Endothelial cell of umbilical vein (primary cell): ENCODE results near the gene C14orf132. TPM values are rescaled to one million over a fixed set of nuclear protein-coding genes. Genes with fewer than 3 reads are reported as not detected.

Source experiments
- BruUV-seq: library from RNA; stranded (reverse); fragments of 400-500 nt; replicated peaks from 2 replicates; lab custom pipeline; 2021; lab: Mats Ljungman, UMichigan
- CTCF ChIA-PET: fragments of 300-600, 350-600 bp; sonication (Branson Sonifier 250); formaldehyde crosslinking; loops from one replicate; lab custom pipeline; 2021; ENCODE audit warnings: antibody characterized with exemption, inconsistent platforms; lab: Charles Lee
- POLR2A ChIA-PET: fragments of 300-600, 350-600 bp; sonication (Branson Sonifier 250); formaldehyde crosslinking; loops from one replicate; lab custom pipeline; 2021; ENCODE audit warnings: antibody characterized with exemption, inconsistent platforms; lab: Charles Lee
- DNase-seq: peaks from one replicate; pipeline ENCODE4 v3.0.0-alpha.2; 2011; ENCODE audit warnings: low read depth, low spot score
- FAIRE-seq: peaks from 2 replicates; lab custom pipeline; 2011; peaks lifted over from hg19 to GRCh38; lab: Jason Lieb, UNC
- H2AFZ ChIP-seq: 2 replicates; pipeline ENCODE4 v1.6.0; 2012; ENCODE audit warnings: low read depth, low read length, control low read depth, inconsistent platforms
- H3K27ac ChIP-seq: 2 replicates; pipeline ENCODE4 v1.5.1; 2011; ENCODE audit warnings: low read depth, mild to moderate bottlenecking, control low read depth, low read length, moderate library complexity; ENCODE audit not compliant: insufficient read depth
- H3K27me3 ChIP-seq, 2 experiments: 2 replicates each; pipeline versions ENCODE4 v1.6.0 to v1.6.1; 2011; ENCODE audit warnings: low read length in 2 of 2, mixed read lengths in 1 of 2; ENCODE audit not compliant: control insufficient read depth in 2 of 2, insufficient read depth in 2 of 2
- H3K36me3 ChIP-seq, 2 experiments: 2 replicates in 1 of 2; 3 replicates in 1 of 2; pipeline ENCODE4 v1.5.1; 2011; ENCODE audit warnings: low read length in 2 of 2, mild to moderate bottlenecking in 1 of 2, moderate library complexity in 1 of 2; ENCODE audit not compliant: control insufficient read depth in 2 of 2, insufficient read depth in 2 of 2; ENCODE audit errors: extremely low read depth in 1 of 2
- H3K4me1 ChIP-seq: 3 replicates; pipeline ENCODE4 v1.5.1; 2011; ENCODE audit warnings: mild to moderate bottlenecking, low read length; ENCODE audit not compliant: control insufficient read depth, insufficient read depth; ENCODE audit errors: extremely low read depth
- H3K4me2 ChIP-seq: 2 replicates; pipeline ENCODE4 v1.6.1; 2011; ENCODE audit warnings: low read length, control low read depth, mixed read lengths; ENCODE audit not compliant: insufficient read depth
- H3K4me3 ChIP-seq, 3 experiments: fragments of 200-600 bp in 1 of 3; sonication (generic), shearing (Covaris generic) in 1 of 3; replicated peaks in 1 of 3; 2 replicates each; pipeline ENCODE4 v1.5.1; 2011 to 2016; ENCODE audit warnings: control low read depth in 3 of 3, low read length in 3 of 3, mild to moderate bottlenecking in 2 of 3, inconsistent platforms in 1 of 3, low read depth in 1 of 3, moderate library complexity in 1 of 3; ENCODE audit not compliant: insufficient read depth in 1 of 3
- H3K79me2 ChIP-seq: 2 replicates; pipeline ENCODE4 v1.6.0; 2012; ENCODE audit warnings: low read length, inconsistent platforms; ENCODE audit not compliant: control insufficient read depth, insufficient read depth
- H3K9ac ChIP-seq: replicated peaks from 2 replicates; pipeline ENCODE3; 2011; ENCODE audit warnings: low read length, control low read depth; ENCODE audit not compliant: insufficient read depth; ENCODE audit errors: extremely low read depth
- H3K9me1 ChIP-seq: replicated peaks from 3 replicates; pipeline ENCODE4 v1.6.0; 2011; ENCODE audit warnings: mild to moderate bottlenecking, low read length; ENCODE audit not compliant: control insufficient read depth, insufficient read depth; ENCODE audit errors: extremely low read depth
- H3K9me3 ChIP-seq: replicated peaks from 2 replicates; pipeline ENCODE4 v1.5.1; 2012; ENCODE audit warnings: low read length, inconsistent platforms; ENCODE audit not compliant: control insufficient read depth, insufficient read depth
- H4K20me1 ChIP-seq: replicated peaks from 2 replicates; pipeline ENCODE3; 2011; ENCODE audit warnings: mild to moderate bottlenecking, low read length; ENCODE audit not compliant: control insufficient read depth, insufficient read depth; ENCODE audit errors: extremely low read depth
- CTCF ChIP-seq, 2 donors: IDR thresholded peaks; 1 replicate in 1 of 2; 2 replicates in 1 of 2; pipeline ENCODE4 v1.5.1; 2011; ENCODE audit warnings: low read length in 2 of 2, mild to moderate bottlenecking in 2 of 2, moderate library complexity in 2 of 2, control low read depth in 1 of 2, inconsistent platforms in 1 of 2, low read depth in 1 of 2; ENCODE audit not compliant: insufficient read depth in 1 of 2; ENCODE audit errors: extremely low read depth in 1 of 2
- EZH2 ChIP-seq: IDR thresholded peaks from 2 replicates; pipeline ENCODE4 v1.6.1; 2012; ENCODE audit warnings: borderline replicate concordance, low read depth, mild to moderate bottlenecking, moderate library complexity, low read length, inconsistent platforms; ENCODE audit not compliant: severe bottlenecking
- MAX ChIP-seq: IDR thresholded peaks from 2 replicates; pipeline ENCODE4 v1.6.1; 2011; ENCODE audit not compliant: insufficient read depth, insufficient read length
- POLR2AphosphoS5 ChIP-seq: IDR thresholded peaks from 2 replicates; pipeline ENCODE4 v1.6.1; 2012; ENCODE audit warnings: low read depth, mild to moderate bottlenecking, control low read depth, low read length, moderate library complexity; ENCODE audit not compliant: insufficient read depth
- dilution Hi-C: fragments of 300-500 bp; cut with MboI; formaldehyde crosslinking; loops from one replicate; pipeline ENCODE4 v1.15.0; 2019; ENCODE audit warnings: low sequenced_read_pairs; ENCODE audit not compliant: extremely low pct_ligation_motif_present
- intact Hi-C: fragments of 100-400 bp; cut with micrococcal nuclease; formaldehyde crosslinking; loops from one replicate; pipeline ENCODE4 v1.10.0; 2022
- polyA plus RNA-seq, 4 experiments: library from polyadenylated mRNA; depleted of rRNA in 3 of 4; stranded (reverse) in 3 of 4; unstranded in 1 of 4; fragments of >200 nt; gene quantifications; 2 replicates each; pipeline versions ENCODE4 v1.2.1 to v1.2.3, GENCODE V29; 2011 to 2012; ENCODE audit warnings: missing spikeins in 1 of 4
- small RNA-seq: library from RNA; depleted of rRNA; stranded (forward); fragments of <200 nt; gene quantifications from one replicate; pipeline ENCODE3, GENCODE V24; 2012; ENCODE audit warnings: low replicate concordance, low read depth; ENCODE audit not compliant: insufficient read depth, insufficient read length
- total RNA-seq: library from RNA; stranded (reverse); gene quantifications from 2 replicates; pipeline ENCODE4 v1.2.3, GENCODE V29; 2021

Gene C14orf132
- total and polyA plus RNA-seq, 2 donors (not counting 3 experiments of a cell fraction or from before 2014, with no cell fraction given): 3.2 to 7.6 TPM

GRCh38 chr14:96140952-96141351 lies 101.8 kb downstream of the C14orf132 start:
- Histone ChIP-seq H3K4me2 (no peak overlapping the region), H4K20me1 (no peaks in the 10 kb centered on the region), H3K4me3 (no peak overlapping the region), H3K9me1 (no peaks in the 10 kb centered on the region), H3K9ac (no peak overlapping the region), H3K9me3 (no peaks in the 10 kb centered on the region), H3K4me1 (peaks cover 4% of the 10 kb centered on the region), H3K79me2 (no peaks in the 10 kb centered on the region), H3K36me3 (no peaks in the 10 kb centered on the region), H2AFZ (no peak overlapping the region), H3K27ac (no peak overlapping the region), H3K27me3 (no peaks in the 10 kb centered on the region)
- POLR2A ChIA-PET: no interaction called here
- CTCF ChIA-PET: no interaction called here
- DNase-seq (no peak), FAIRE-seq (no peak)
- intact Hi-C loops (no loop called here), dilution Hi-C loops (no loop called here)
- BruUV-seq: no TSS peak
- no peak for TF ChIP-seq CTCF (IDR thresholded peaks at IDR 0.05; ENCODE audit: extremely low read depth in 1 of 2, insufficient read depth in 1 of 2, low read depth in 1 of 2, low read length in 2 of 2)
- no peak for TF ChIP-seq EZH2
- TF ChIP-seq POLR2AphosphoS5: no peak
- no peak for TF ChIP-seq MAX

Small RNA genes lying within 50 kb of the gene (small RNA-seq; reads per million reads assigned to genes)
- gene AL137190.1: not detected

Other genes with a start within 250 kb of the C14orf132 start
- gene TUNAR, start 162.5 kb upstream of the C14orf132 start, total RNA-seq: not detected in 2 replicates
- not detected in 2 replicates for gene TUNAR, start 162.5 kb upstream of the C14orf132 start, polyA plus RNA-seq
- gene BDKRB2, start 165.5 kb downstream of the C14orf132 start, total RNA-seq: 0.39 and 0.77 TPM in 2 replicates
- gene BDKRB2, start 165.5 kb downstream of the C14orf132 start, polyA plus RNA-seq: 0.08 and 0.22 TPM in 2 replicates
- gene BDKRB1, start 216.8 kb downstream of the C14orf132 start, total RNA-seq: not detected in 2 replicates
- not detected in 2 replicates for gene BDKRB1, start 216.8 kb downstream of the C14orf132 start, polyA plus RNA-seq